RWPE1 (cell line): ENCODE results near the gene CA10.

Source experiments
- CTCF ChIA-PET: fragments of 350-600 bp; sonication (Branson Sonifier 250); formaldehyde crosslinking; extraction: SDS; loops from one replicate; lab custom pipeline; 2021; lab: Yijun Ruan, JAX
- POLR2A ChIA-PET: fragments of 400-600 bp; formaldehyde crosslinking; extraction: SDS; loops from one replicate; lab custom pipeline; 2020; ENCODE audit warnings: antibody characterized with exemption; ENCODE audit not compliant: low non-redundant PET; lab: Yijun Ruan, JAX
- DNase-seq: peaks from one replicate; pipeline ENCODE4 v3.0.0; 2012; ENCODE audit warnings: low spot score
- H3K27ac ChIP-seq: fragments of 450-650 bp; 2 replicates; pipeline ENCODE4 v1.5.1; 2017
- TF ChIP-seq, protein P1 (sequence below): fragments of 450-650 bp; conservative IDR thresholded peaks from 2 replicates; pipeline ENCODE4 v1.5.1; 2017; ENCODE audit warnings: low read depth, mild to moderate bottlenecking

The CA10 gene

DNA sequence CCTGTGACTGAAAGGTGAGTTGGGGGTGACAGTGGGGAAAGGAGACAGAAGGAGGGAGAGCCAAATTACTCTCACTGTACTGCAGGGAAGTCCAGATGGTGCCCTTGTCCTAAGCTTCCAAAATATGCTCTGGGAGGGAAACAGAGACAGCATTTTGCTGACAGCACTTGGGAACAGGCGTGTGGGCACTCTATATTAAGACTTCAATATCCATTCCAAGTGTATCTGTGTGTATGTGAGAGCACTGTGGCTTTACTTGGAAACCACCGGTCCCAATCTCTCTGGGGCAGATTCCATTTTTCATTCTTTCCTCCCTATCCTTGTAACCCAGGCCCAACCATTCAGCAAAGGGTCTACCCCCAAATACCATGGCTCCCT is 490.8 kb downstream of the CA10 start:
- ChIA-PET POLR2A (no interaction called here), CTCF (no interaction called here)
- DNase-seq, result no peak
- H3K27ac ChIP-seq, result no peak overlapping the region
- TF ChIP-seq, protein P1, sequence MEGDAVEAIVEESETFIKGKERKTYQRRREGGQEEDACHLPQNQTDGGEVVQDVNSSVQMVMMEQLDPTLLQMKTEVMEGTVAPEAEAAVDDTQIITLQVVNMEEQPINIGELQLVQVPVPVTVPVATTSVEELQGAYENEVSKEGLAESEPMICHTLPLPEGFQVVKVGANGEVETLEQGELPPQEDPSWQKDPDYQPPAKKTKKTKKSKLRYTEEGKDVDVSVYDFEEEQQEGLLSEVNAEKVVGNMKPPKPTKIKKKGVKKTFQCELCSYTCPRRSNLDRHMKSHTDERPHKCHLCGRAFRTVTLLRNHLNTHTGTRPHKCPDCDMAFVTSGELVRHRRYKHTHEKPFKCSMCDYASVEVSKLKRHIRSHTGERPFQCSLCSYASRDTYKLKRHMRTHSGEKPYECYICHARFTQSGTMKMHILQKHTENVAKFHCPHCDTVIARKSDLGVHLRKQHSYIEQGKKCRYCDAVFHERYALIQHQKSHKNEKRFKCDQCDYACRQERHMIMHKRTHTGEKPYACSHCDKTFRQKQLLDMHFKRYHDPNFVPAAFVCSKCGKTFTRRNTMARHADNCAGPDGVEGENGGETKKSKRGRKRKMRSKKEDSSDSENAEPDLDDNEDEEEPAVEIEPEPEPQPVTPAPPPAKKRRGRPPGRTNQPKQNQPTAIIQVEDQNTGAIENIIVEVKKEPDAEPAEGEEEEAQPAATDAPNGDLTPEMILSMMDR, result no peak

GRCh38 chr17:51666971-51667705 is 491.4 kb downstream of the CA10 start:
- POLR2A ChIA-PET, result no interaction called here
- TF ChIP-seq, protein P1, result no peak
- CTCF ChIA-PET, result no interaction called here

GRCh38 chr17:51662204-51663056 is 496.1 kb downstream of the CA10 start:
- no peak for DNase-seq
- TF ChIP-seq, protein P1, result no peak
- no peak overlapping the region for H3K27ac ChIP-seq
- CTCF ChIA-PET, result no interaction called here
- POLR2A ChIA-PET, result no interaction called here

More at GRCh38 chr17:51666971-51667705, 491.4 kb downstream of the CA10 start:
- no peak for DNase-seq
- H3K27ac ChIP-seq, result no peak overlapping the region

GRCh38 chr17:51661403-51661802 is 497.1 kb downstream of the CA10 start:
- ChIA-PET POLR2A (no interaction called here), CTCF (interaction anchor here (0.5 kb wide), 1 partner anchor 381 kb away, joined by 3 read pairs; no protein-coding TSS in a partner anchor)
- no peak for DNase-seq
- TF ChIP-seq, protein P1, result no peak
- H3K27ac ChIP-seq, result no peak overlapping the region

DNA sequence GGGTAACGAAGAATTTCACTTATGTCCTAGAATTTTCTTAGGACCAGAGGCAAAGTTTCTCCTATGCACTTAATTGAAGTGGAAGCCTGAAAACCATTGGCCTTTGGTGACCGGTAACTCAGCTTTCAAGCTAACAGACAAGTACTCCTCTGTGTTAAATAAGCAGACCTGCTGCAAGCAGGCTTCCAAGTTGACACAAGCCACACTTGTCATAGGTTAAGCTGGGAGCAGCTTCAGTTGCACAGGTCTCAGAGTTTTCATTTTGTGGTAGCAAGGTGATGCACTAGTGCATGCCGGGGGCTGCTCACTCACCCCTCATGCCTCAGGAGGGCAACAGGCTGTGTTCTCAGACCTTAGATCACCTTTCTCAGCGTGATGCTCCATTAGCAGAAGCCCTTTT is 498.2 kb downstream of the CA10 start:
- H3K27ac ChIP-seq, result no peak overlapping the region
- ChIA-PET POLR2A (no interaction called here), CTCF (no interaction called here)
- no peak for DNase-seq
- TF ChIP-seq, protein P1, result no peak

- no peak for DNase-seq
- POLR2A ChIA-PET, result no interaction called here
- TF ChIP-seq, protein P1, result no peak
- CTCF ChIA-PET, result no interaction called here
- H3K27ac ChIP-seq, result no peak overlapping the region
These were observed 501.3 kb downstream of the CA10 start for GRCh38 chr17:51657224-51657623.
